GM18868 (cell line): ENCODE measurements around the gene KRTAP5-4.
"Not testable (repeated sequence)": the region's sequence is repeated elsewhere in the genome, so short reads cannot be mapped to it uniquely, and the experiment has no call there.

Source experiments
- ATAC-seq: cut with Tn5 transposase; IDR thresholded peaks from one replicate; pipeline ENCODE4 v1.9.1; 2021; ENCODE audit warnings: mild to moderate bottlenecking, moderate library complexity; ENCODE audit not compliant: unreplicated experiment

KRTAP5-4 gene

GRCh38 chr11:1622086-1622485, at the start of gene KRTAP5-4:
Gene KRTAP5-4, minus strand, starts transcription at chr11:1622138. Its CDS starts 45 bp downstream, at chr11:1622093.
- no peak for ATAC-seq

GRCh38 chr11:1671658-1672057, 49.7 kb upstream of the KRTAP5-4 start:
- ATAC-seq: no peak

- ATAC-seq: no peak
These were observed 49.0 kb upstream of the KRTAP5-4 start for GRCh38 chr11:1670905-1671371.

GRCh38 chr11:1670457-1670856, 48.5 kb upstream of the KRTAP5-4 start:
- ATAC-seq: not testable (repeated sequence)

GRCh38 chr11:1669546-1670218, 47.7 kb upstream of the KRTAP5-4 start:
- ATAC-seq: no peak

GRCh38 chr11:1668911-1669473, 47.1 kb upstream of the KRTAP5-4 start:
- ATAC-seq: no peak

- no peak for ATAC-seq
These were observed 46.0 kb upstream of the KRTAP5-4 start for GRCh38 chr11:1667906-1668305.

- no peak for ATAC-seq
These were observed 45.3 kb upstream of the KRTAP5-4 start for GRCh38 chr11:1667121-1667850.

- no peak for ATAC-seq
These were observed 43.4 kb upstream of the KRTAP5-4 start for GRCh38 chr11:1665313-1665712.

GRCh38 chr11:1662699-1663283, 40.9 kb upstream of the KRTAP5-4 start:
- ATAC-seq: not testable (repeated sequence)

- not testable (repeated sequence) for ATAC-seq
These were observed 39.7 kb upstream of the KRTAP5-4 start for GRCh38 chr11:1661454-1662269.

- no peak for ATAC-seq
These were observed 38.4 kb upstream of the KRTAP5-4 start for GRCh38 chr11:1660111-1660867.

GRCh38 chr11:1659506-1659905, 37.6 kb upstream of the KRTAP5-4 start:
- ATAC-seq: no peak

- ATAC-seq: no peak
These were observed 34.7 kb upstream of the KRTAP5-4 start for GRCh38 chr11:1656670-1657069.

GRCh38 chr11:1656061-1656441, 34.1 kb upstream of the KRTAP5-4 start:
- no peak for ATAC-seq

GRCh38 chr11:1655168-1656060, 33.5 kb upstream of the KRTAP5-4 start:
- no peak for ATAC-seq

- no peak for ATAC-seq
These were observed 32.6 kb upstream of the KRTAP5-4 start for GRCh38 chr11:1654388-1655167.
